Fibroblast of mammary gland (primary cell): ENCODE measurements around the gene MEDAG.

Experiments
- DNase-seq: peaks from one replicate; pipeline ENCODE4 v3.0.0-alpha.2; 2010; ENCODE audit warnings: low read depth
- H3K4me3 ChIP-seq: 2 replicates; pipeline ENCODE4 v1.5.1; 2011; ENCODE audit warnings: low read depth, mild to moderate bottlenecking, low read length, moderate library complexity; ENCODE audit not compliant: control insufficient read depth
- CTCF ChIP-seq: conservative IDR thresholded peaks from 2 replicates; pipeline ENCODE4 v1.5.1; 2011; ENCODE audit warnings: low read depth, low read length, inconsistent platforms; ENCODE audit not compliant: control insufficient read depth, insufficient read depth

MEDAG gene

GRCh38 chr13:30867089-30867669 is 38.9 kb upstream of the MEDAG start:
- H3K4me3 ChIP-seq = no peak overlapping the region
- no peak for DNase-seq
- no peak for TF ChIP-seq CTCF

GRCh38 chr13:30868799-30869470 is 37.1 kb upstream of the MEDAG start:
- H3K4me3 ChIP-seq = no peak overlapping the region
- TF ChIP-seq CTCF = no peak
- peak; percentile 75 for DNase-seq

GRCh38 chr13:30869491-30869890 is 36.6 kb upstream of the MEDAG start:
- no peak overlapping the region for H3K4me3 ChIP-seq
- TF ChIP-seq CTCF = no peak
- peak; percentile 73 for DNase-seq

GRCh38 chr13:30870049-30870884 is 35.8 kb upstream of the MEDAG start:
- TF ChIP-seq CTCF = no peak
- peak; percentile 100 for DNase-seq
- H3K4me3 ChIP-seq = peak overlapping the region; percentile 32

GRCh38 chr13:30870916-30871587 is 35.0 kb upstream of the MEDAG start:
- no peak overlapping the region for H3K4me3 ChIP-seq
- no peak for TF ChIP-seq CTCF
- DNase-seq = no peak

GRCh38 chr13:30871588-30872275 is 34.3 kb upstream of the MEDAG start:
- DNase-seq = no peak
- H3K4me3 ChIP-seq = no peak overlapping the region
- TF ChIP-seq CTCF = no peak
